Measurements from ENCODE around the gene HLA-DPA1.

DNA sequence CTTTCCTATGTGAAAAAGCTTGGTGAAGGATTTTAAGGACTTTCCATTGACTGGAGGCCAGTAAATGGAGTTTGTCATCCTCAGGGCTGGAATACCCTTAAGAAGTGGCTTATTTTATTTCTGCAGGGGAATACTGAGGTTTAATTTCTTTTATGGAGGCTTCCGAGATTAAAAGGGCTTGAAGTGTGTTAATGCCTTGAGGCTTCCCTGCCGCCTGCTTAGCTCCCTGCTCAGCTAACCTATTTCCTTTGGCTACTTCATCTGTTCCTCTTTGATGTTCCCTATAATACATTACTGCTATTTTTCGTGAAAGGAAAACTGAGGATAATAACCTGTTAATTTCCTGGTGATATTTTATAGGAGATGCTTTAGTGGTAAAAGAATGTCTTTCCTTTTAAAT, 46.6 kb upstream of the HLA-DPA1 start:
- TF ChIP-seq, protein P1, sequence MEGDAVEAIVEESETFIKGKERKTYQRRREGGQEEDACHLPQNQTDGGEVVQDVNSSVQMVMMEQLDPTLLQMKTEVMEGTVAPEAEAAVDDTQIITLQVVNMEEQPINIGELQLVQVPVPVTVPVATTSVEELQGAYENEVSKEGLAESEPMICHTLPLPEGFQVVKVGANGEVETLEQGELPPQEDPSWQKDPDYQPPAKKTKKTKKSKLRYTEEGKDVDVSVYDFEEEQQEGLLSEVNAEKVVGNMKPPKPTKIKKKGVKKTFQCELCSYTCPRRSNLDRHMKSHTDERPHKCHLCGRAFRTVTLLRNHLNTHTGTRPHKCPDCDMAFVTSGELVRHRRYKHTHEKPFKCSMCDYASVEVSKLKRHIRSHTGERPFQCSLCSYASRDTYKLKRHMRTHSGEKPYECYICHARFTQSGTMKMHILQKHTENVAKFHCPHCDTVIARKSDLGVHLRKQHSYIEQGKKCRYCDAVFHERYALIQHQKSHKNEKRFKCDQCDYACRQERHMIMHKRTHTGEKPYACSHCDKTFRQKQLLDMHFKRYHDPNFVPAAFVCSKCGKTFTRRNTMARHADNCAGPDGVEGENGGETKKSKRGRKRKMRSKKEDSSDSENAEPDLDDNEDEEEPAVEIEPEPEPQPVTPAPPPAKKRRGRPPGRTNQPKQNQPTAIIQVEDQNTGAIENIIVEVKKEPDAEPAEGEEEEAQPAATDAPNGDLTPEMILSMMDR (conservative IDR thresholded peaks at IDR 0.05), result no peak
- TF ChIP-seq EZH2 (IDR thresholded peaks at IDR 0.05; ENCODE audit: low read depth), result no peak

Measured in PC-9 (cell line).